Stimulated activated CD4-positive, alpha-beta T cell treated with anti-CD3 and anti-CD28 coated beads, TNF-alpha, amount 100 ng/mL, for 24 hours (primary cell): ENCODE results near the gene TDRD12.
"Not testable (repeated sequence)": the region's sequence is repeated elsewhere in the genome, so short reads cannot be mapped to it uniquely, and the experiment has no call there.

Experiments used
- DNase-seq, 3 experiments: peaks; one replicate each; pipeline ENCODE4 v3.0.0-alpha.2; 2020; ENCODE audit warnings: low read depth in 3 of 3

The TDRD12 gene

GRCh38 chr19:32691952-32692726 lies 27.4 kb upstream of the TDRD12 start:
- DNase-seq = peak; percentile 18 to 51 (median 43)

GRCh38 chr19:32692727-32693061 lies 26.9 kb upstream of the TDRD12 start:
- DNase-seq = no peak

- DNase-seq = peak in 1 of 3 experiments; percentile 34
Measured at GRCh38 chr19:32693151-32694108, 26.1 kb upstream of the TDRD12 start.

GRCh38 chr19:32694316-32694715 lies 25.3 kb upstream of the TDRD12 start:
- DNase-seq = not testable (repeated sequence)

GRCh38 chr19:32694851-32695250 lies 24.7 kb upstream of the TDRD12 start:
- DNase-seq = not testable (repeated sequence)

GRCh38 chr19:32695506-32695905 lies 24.1 kb upstream of the TDRD12 start:
- not testable (repeated sequence) for DNase-seq

GRCh38 chr19:32696771-32697170 lies 22.8 kb upstream of the TDRD12 start:
- DNase-seq = not testable (repeated sequence)

- not testable (repeated sequence) for DNase-seq
Measured at GRCh38 chr19:32700129-32700528, 19.4 kb upstream of the TDRD12 start.

GRCh38 chr19:32702010-32702409 lies 17.6 kb upstream of the TDRD12 start:
- DNase-seq = no peak

- DNase-seq = not testable (repeated sequence)
Measured at GRCh38 chr19:32704006-32704405, 15.6 kb upstream of the TDRD12 start.

GRCh38 chr19:32708457-32708856 lies 11.1 kb upstream of the TDRD12 start:
- no peak for DNase-seq

GRCh38 chr19:32709032-32709431 lies 10.5 kb upstream of the TDRD12 start:
- DNase-seq = no peak

GRCh38 chr19:32711747-32712146 lies 7.8 kb upstream of the TDRD12 start:
- no peak for DNase-seq

GRCh38 chr19:32716203-32716602 lies 3.4 kb upstream of the TDRD12 start:
- not testable (repeated sequence) for DNase-seq

- DNase-seq = no peak
Measured at GRCh38 chr19:32717496-32717895, 2.1 kb upstream of the TDRD12 start.

GRCh38 chr19:32718286-32718685 lies 1.3 kb upstream of the TDRD12 start:
- DNase-seq = no peak

- no peak for DNase-seq
Measured at GRCh38 chr19:32720216-32720935, 809 bp downstream of the TDRD12 start.

GRCh38 chr19:32720936-32721250 lies 1.3 kb downstream of the TDRD12 start:
- no peak for DNase-seq

GRCh38 chr19:32735936-32736335 lies 16.4 kb downstream of the TDRD12 start:
- no peak for DNase-seq

- no peak for DNase-seq
Measured at GRCh38 chr19:32743021-32743420, 23.5 kb downstream of the TDRD12 start.

GRCh38 chr19:32743447-32743846 lies 23.9 kb downstream of the TDRD12 start:
- DNase-seq = no peak
